HG02970 (cell line): ENCODE data around the gene RBM22.
A peak's percentile ranks its signal among the peaks of the same experiment; 100 is the strongest.

Experiments
- ATAC-seq: cut with Tn5 transposase; IDR thresholded peaks from one replicate; pipeline ENCODE4 v1.9.1; 2021; ENCODE audit warnings: mild to moderate bottlenecking, moderate library complexity, moderate number of reproducible peaks; ENCODE audit not compliant: unreplicated experiment, low FRiP score

RBM22 gene

GRCh38 chr5:150674341-150674821 lies 26.5 kb downstream of the RBM22 start:
- ATAC-seq, result no peak

GRCh38 chr5:150672884-150673275 lies 28.0 kb downstream of the RBM22 start:
- no peak for ATAC-seq

- ATAC-seq, result no peak
These were observed 28.5 kb downstream of the RBM22 start for GRCh38 chr5:150672237-150672883.

- no peak for ATAC-seq
These were observed 29.2 kb downstream of the RBM22 start for GRCh38 chr5:150671509-150672236.

GRCh38 chr5:150670948-150671310 lies 29.9 kb downstream of the RBM22 start:
- no peak for ATAC-seq

GRCh38 chr5:150670275-150670947 lies 30.5 kb downstream of the RBM22 start:
- no peak for ATAC-seq

GRCh38 chr5:150665044-150665443 lies 35.8 kb downstream of the RBM22 start:
- no peak for ATAC-seq

- no peak for ATAC-seq
These were observed 36.9 kb downstream of the RBM22 start for GRCh38 chr5:150663936-150664335.

GRCh38 chr5:150662731-150663516 lies 37.9 kb downstream of the RBM22 start:
- no peak for ATAC-seq

GRCh38 chr5:150661821-150662596 lies 38.9 kb downstream of the RBM22 start:
- no peak for ATAC-seq

GRCh38 chr5:150661086-150661485 lies 39.8 kb downstream of the RBM22 start, which contains the start of gene MYOZ3:
Gene MYOZ3, plus strand, starts transcription at chr5:150661251. Its CDS starts 1,691 bp downstream, at chr5:150662942.
- ATAC-seq, result no peak

GRCh38 chr5:150660108-150660831 lies 40.6 kb downstream of the RBM22 start:
- ATAC-seq, result no peak

GRCh38 chr5:150659360-150660107 lies 41.3 kb downstream of the RBM22 start:
- no peak for ATAC-seq

GRCh38 chr5:150658699-150659265 lies 42.1 kb downstream of the RBM22 start:
- ATAC-seq, result no peak

GRCh38 chr5:150658121-150658520 lies 42.7 kb downstream of the RBM22 start:
- ATAC-seq, result no peak

GRCh38 chr5:150656191-150657132 lies 44.4 kb downstream of the RBM22 start:
- ATAC-seq, result peak; percentile 81

- no peak for ATAC-seq
These were observed 45.6 kb downstream of the RBM22 start for GRCh38 chr5:150655221-150655620.
